ENCODE results near the gene ROR2.
A peak's percentile ranks its signal among the peaks of the same experiment; 100 is the strongest.

Gene ROR2

DNA sequence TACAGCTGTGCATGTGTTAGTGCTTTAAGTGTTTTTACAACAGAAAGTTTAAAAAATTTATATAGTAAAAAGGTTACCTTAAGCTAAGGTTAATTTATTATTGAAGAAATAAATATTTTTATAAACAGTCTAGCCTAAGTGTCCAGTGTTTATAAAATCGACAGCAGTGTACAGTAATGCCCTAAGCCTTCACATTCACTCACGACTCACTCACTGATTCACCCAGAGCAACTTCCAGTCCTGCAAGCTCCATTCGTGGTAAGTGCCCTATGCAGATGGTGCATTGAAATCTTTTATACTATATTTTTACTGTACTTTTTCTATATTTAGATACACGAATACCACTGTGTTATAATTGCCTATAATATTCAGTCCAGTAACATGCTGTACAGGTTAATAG is 159.1 kb downstream of the ROR2 start:
- no peak for TF ChIP-seq CSDC2 (CRISPR knock-in tag; IDR thresholded peaks at IDR 0.05)
- no peak for TF ChIP-seq ARNTL (CRISPR knock-in tag; IDR thresholded peaks at IDR 0.05; ENCODE audit: borderline replicate concordance, low read depth)
- ATAC-seq = no peak

DNA sequence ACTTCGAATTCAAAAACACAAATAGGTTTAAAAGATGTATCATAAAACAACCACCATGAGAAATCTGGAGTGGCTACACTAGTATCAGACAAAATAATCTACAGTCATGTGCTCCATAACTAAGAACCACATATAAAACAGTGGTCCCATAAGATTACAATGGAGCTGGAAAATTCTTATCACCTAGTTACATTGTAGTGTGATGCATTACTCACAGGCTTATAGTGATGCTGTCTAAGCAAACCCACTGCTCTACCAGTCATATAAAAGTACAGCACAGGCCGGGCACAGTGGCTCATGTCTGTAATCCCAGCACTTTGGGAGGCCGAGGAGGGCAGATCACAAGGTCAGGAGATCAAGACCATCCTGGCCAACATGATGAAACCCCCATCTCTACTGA is 160.1 kb downstream of the ROR2 start:
- no peak for ATAC-seq

DNA sequence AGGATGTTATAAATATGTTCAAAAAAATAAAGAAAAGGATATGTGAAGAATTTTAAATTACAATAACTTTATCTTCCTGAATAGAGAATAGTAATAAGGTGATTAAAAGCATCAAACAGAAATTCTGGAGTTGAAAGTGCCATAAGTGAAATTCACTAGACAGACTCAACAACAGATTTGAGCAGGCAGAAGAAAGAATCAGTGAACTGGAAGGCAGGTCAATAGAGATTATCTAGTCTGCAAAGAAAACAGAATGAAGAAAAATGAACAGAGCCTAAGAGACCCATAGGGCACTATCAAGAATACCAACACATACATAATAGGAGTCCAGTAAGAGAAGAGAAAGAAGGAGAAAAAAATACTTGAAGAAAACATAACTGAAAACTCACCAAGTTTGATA is 162.1 kb downstream of the ROR2 start:
- TF ChIP-seq, protein P1, sequence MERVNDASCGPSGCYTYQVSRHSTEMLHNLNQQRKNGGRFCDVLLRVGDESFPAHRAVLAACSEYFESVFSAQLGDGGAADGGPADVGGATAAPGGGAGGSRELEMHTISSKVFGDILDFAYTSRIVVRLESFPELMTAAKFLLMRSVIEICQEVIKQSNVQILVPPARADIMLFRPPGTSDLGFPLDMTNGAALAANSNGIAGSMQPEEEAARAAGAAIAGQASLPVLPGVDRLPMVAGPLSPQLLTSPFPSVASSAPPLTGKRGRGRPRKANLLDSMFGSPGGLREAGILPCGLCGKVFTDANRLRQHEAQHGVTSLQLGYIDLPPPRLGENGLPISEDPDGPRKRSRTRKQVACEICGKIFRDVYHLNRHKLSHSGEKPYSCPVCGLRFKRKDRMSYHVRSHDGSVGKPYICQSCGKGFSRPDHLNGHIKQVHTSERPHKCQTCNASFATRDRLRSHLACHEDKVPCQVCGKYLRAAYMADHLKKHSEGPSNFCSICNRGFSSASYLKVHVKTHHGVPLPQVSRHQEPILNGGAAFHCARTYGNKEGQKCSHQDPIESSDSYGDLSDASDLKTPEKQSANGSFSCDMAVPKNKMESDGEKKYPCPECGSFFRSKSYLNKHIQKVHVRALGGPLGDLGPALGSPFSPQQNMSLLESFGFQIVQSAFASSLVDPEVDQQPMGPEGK (CRISPR knock-in tag; IDR thresholded peaks at IDR 0.05; ENCODE audit: borderline replicate concordance) = no peak
- TF ChIP-seq ZFP30 (CRISPR knock-in tag; IDR thresholded peaks at IDR 0.05) = peak; percentile 76
- TF ChIP-seq, protein P2, sequence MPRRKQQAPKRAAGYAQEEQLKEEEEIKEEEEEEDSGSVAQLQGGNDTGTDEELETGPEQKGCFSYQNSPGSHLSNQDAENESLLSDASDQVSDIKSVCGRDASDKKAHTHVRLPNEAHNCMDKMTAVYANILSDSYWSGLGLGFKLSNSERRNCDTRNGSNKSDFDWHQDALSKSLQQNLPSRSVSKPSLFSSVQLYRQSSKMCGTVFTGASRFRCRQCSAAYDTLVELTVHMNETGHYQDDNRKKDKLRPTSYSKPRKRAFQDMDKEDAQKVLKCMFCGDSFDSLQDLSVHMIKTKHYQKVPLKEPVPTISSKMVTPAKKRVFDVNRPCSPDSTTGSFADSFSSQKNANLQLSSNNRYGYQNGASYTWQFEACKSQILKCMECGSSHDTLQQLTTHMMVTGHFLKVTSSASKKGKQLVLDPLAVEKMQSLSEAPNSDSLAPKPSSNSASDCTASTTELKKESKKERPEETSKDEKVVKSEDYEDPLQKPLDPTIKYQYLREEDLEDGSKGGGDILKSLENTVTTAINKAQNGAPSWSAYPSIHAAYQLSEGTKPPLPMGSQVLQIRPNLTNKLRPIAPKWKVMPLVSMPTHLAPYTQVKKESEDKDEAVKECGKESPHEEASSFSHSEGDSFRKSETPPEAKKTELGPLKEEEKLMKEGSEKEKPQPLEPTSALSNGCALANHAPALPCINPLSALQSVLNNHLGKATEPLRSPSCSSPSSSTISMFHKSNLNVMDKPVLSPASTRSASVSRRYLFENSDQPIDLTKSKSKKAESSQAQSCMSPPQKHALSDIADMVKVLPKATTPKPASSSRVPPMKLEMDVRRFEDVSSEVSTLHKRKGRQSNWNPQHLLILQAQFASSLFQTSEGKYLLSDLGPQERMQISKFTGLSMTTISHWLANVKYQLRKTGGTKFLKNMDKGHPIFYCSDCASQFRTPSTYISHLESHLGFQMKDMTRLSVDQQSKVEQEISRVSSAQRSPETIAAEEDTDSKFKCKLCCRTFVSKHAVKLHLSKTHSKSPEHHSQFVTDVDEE (CRISPR knock-in tag; IDR thresholded peaks at IDR 0.05) = no peak

More for the DNA sequence above, 160.1 kb downstream of the ROR2 start:
- TF ChIP-seq, protein P3, sequence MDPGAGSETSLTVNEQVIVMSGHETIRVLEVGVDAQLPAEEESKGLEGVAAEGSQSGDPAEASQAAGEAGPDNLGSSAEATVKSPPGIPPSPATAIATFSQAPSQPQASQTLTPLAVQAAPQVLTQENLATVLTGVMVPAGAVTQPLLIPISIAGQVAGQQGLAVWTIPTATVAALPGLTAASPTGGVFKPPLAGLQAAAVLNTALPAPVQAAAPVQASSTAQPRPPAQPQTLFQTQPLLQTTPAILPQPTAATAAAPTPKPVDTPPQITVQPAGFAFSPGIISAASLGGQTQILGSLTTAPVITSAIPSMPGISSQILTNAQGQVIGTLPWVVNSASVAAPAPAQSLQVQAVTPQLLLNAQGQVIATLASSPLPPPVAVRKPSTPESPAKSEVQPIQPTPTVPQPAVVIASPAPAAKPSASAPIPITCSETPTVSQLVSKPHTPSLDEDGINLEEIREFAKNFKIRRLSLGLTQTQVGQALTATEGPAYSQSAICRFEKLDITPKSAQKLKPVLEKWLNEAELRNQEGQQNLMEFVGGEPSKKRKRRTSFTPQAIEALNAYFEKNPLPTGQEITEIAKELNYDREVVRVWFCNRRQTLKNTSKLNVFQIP (CRISPR knock-in tag; IDR thresholded peaks at IDR 0.05; ENCODE audit: borderline replicate concordance, low read depth) = no peak
- TF ChIP-seq RARB (CRISPR knock-in tag; IDR thresholded peaks at IDR 0.05) (no peak), BACH2 (CRISPR knock-in tag; IDR thresholded peaks at IDR 0.05; ENCODE audit: borderline replicate concordance) (no peak), ZFP3 (CRISPR knock-in tag; IDR thresholded peaks at IDR 0.05) (no peak)

DNA sequence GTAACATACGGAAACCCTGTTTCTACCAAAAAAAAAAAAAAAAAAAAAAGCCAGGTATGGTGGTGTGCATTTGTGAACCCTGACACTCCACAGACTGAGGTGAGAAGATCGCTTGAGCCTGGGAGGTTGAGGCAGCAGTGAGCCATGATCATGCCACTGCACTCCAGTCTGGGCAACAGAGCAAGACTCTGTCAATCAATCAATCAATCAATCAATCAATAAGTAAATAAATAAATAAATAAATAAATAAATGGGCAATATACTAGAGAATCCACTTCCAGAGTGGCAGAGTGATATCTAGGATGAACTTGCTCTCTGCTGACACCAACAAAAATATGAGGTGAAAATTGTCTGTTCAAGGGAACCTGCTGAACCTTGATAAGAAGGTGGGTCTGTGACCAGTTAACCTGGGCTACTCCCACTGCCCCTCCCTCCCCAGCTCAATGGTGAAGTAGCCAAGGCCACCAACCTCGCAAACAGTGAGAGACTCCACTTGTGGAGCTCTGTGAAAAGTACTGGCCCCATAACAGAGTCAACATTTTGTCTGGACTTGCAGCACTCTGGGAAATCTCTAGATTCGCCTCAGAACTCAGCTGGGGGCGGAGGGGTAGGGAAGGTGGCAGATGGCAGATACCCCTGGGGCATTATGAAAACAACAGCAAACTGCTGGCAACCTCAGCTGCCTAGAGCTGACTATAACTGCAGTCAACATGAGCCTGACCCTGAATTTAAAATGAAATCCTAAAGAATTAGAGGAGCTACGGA is 163.7 kb downstream of the ROR2 start:
- TF ChIP-seq, protein P1 (CRISPR knock-in tag; IDR thresholded peaks at IDR 0.05; ENCODE audit: borderline replicate concordance) = no peak
- TF ChIP-seq ISL1 (CRISPR knock-in tag; IDR thresholded peaks at IDR 0.05) (no peak), BACH2 (CRISPR knock-in tag; IDR thresholded peaks at IDR 0.05; ENCODE audit: borderline replicate concordance) (no peak), ZFP3 (CRISPR knock-in tag; IDR thresholded peaks at IDR 0.05) (no peak), ZFP30 (CRISPR knock-in tag; IDR thresholded peaks at IDR 0.05) (no peak), ZNF70 (CRISPR knock-in tag; IDR thresholded peaks at IDR 0.05) (no peak), ZNF565 (CRISPR knock-in tag; conservative IDR thresholded peaks at IDR 0.05; ENCODE audit: low read depth) (no peak), GLIS3 (CRISPR knock-in tag; IDR thresholded peaks at IDR 0.05) (no peak), ESRRG (CRISPR knock-in tag; IDR thresholded peaks at IDR 0.05) (no peak), SNAI2 (CRISPR knock-in tag; IDR thresholded peaks at IDR 0.05) (no peak), TOX (CRISPR knock-in tag; IDR thresholded peaks at IDR 0.05; ENCODE audit: borderline replicate concordance) (no peak), PPARA (CRISPR knock-in tag; IDR thresholded peaks at IDR 0.05; ENCODE audit: borderline replicate concordance) (no peak), ZNF8 (CRISPR knock-in tag; IDR thresholded peaks at IDR 0.05) (no peak), ZC3H10 (CRISPR knock-in tag; IDR thresholded peaks at IDR 0.05) (no peak), OSR1 (CRISPR knock-in tag; IDR thresholded peaks at IDR 0.05) (no peak), RARB (CRISPR knock-in tag; IDR thresholded peaks at IDR 0.05) (no peak), TCF4 (CRISPR knock-in tag; IDR thresholded peaks at IDR 0.05; ENCODE audit: borderline replicate concordance) (no peak)
- TF ChIP-seq, protein P4, sequence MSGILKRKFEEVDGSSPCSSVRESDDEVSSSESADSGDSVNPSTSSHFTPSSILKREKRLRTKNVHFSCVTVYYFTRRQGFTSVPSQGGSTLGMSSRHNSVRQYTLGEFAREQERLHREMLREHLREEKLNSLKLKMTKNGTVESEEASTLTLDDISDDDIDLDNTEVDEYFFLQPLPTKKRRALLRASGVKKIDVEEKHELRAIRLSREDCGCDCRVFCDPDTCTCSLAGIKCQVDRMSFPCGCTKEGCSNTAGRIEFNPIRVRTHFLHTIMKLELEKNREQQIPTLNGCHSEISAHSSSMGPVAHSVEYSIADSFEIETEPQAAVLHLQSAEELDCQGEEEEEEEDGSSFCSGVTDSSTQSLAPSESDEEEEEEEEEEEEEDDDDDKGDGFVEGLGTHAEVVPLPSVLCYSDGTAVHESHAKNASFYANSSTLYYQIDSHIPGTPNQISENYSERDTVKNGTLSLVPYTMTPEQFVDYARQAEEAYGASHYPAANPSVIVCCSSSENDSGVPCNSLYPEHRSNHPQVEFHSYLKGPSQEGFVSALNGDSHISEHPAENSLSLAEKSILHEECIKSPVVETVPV (CRISPR knock-in tag; IDR thresholded peaks at IDR 0.05) = no peak
- TF ChIP-seq, protein P5, sequence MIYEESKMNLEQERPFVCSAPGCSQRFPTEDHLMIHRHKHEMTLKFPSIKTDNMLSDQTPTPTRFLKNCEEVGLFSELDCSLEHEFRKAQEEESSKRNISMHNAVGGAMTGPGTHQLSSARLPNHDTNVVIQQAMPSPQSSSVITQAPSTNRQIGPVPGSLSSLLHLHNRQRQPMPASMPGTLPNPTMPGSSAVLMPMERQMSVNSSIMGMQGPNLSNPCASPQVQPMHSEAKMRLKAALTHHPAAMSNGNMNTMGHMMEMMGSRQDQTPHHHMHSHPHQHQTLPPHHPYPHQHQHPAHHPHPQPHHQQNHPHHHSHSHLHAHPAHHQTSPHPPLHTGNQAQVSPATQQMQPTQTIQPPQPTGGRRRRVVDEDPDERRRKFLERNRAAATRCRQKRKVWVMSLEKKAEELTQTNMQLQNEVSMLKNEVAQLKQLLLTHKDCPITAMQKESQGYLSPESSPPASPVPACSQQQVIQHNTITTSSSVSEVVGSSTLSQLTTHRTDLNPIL (CRISPR knock-in tag; IDR thresholded peaks at IDR 0.05; ENCODE audit: low read depth) = no peak
- ATAC-seq = no peak

More for the DNA sequence above, 162.1 kb downstream of the ROR2 start:
- no peak for ATAC-seq

Data from SK-N-SH treated with all-trans-retinoic acid at 6 μM for 48 hours (cell line).